T follicular helper cell (primary cell): ENCODE data around the gene HIC1.

Source experiments
- DNase-seq: peaks from one replicate; pipeline ENCODE4 v3.0.0-alpha.2; 2020; ENCODE audit warnings: low read depth

The HIC1 gene

GRCh38 chr17:2047590-2047989 is 7.3 kb upstream of the HIC1 start:
- DNase-seq: no peak

- DNase-seq: no peak
Measured at GRCh38 chr17:2048805-2049204, 6.1 kb upstream of the HIC1 start.

- peak; percentile 87 for DNase-seq
Measured at GRCh38 chr17:2049333-2050299, 5.3 kb upstream of the HIC1 start.

- peak; percentile 69 for DNase-seq
Measured at GRCh38 chr17:2050300-2051060, 4.4 kb upstream of the HIC1 start.

GRCh38 chr17:2051061-2051932 is 3.6 kb upstream of the HIC1 start:
- no peak for DNase-seq

GRCh38 chr17:2051933-2052559 is 2.9 kb upstream of the HIC1 start:
- DNase-seq: no peak

GRCh38 chr17:2053380-2054261 is 1.3 kb upstream of the HIC1 start:
- peak; percentile 62 for DNase-seq

GRCh38 chr17:2054262-2054511 is 716 bp upstream of the HIC1 start:
- DNase-seq: no peak

- no peak for DNase-seq
Measured at GRCh38 chr17:2055292-2056205, 646 bp downstream of the HIC1 start.

- peak; percentile 36 for DNase-seq
Measured at GRCh38 chr17:2056206-2057174, 1.6 kb downstream of the HIC1 start.

GRCh38 chr17:2057175-2057759 is 2.4 kb downstream of the HIC1 start:
- DNase-seq: no peak

GRCh38 chr17:2057760-2058585 is 3.1 kb downstream of the HIC1 start:
- DNase-seq: no peak

- peak; percentile 40 for DNase-seq
Measured at GRCh38 chr17:2058586-2059546, 4.0 kb downstream of the HIC1 start.

- no peak for DNase-seq
Measured at GRCh38 chr17:2059547-2060384, 4.9 kb downstream of the HIC1 start.

- no peak for DNase-seq
Measured at GRCh38 chr17:2060385-2060658, 5.4 kb downstream of the HIC1 start.
